Hindlimb muscle (tissue), 1 donor: ENCODE results near the gene SFT2D3. TPM values are rescaled to one million over a fixed set of nuclear protein-coding genes. Genes with fewer than 3 reads are reported as not detected.
A peak's percentile ranks its signal among the peaks of the same experiment; 100 is the strongest.

ENCODE experiments used
- DNase-seq: peaks from one replicate; pipeline ENCODE4 v3.0.0-alpha.2; 2013
- polyA plus RNA-seq: library from polyadenylated mRNA; unstranded; fragments of 120-200 nt; gene quantifications from one replicate; pipeline ENCODE4 v1.2.1, GENCODE V29; 2013; ENCODE audit not compliant: insufficient read length

SFT2D3 gene
- polyA plus RNA-seq, 1 donor: not detected

- no peak for DNase-seq
Measured at GRCh38 chr2:127683056-127683455, 18.2 kb upstream of the SFT2D3 start.

GRCh38 chr2:127683757-127684156 is 17.5 kb upstream of the SFT2D3 start:
- no peak for DNase-seq

- DNase-seq: no peak
Measured at GRCh38 chr2:127685410-127686080, 15.8 kb upstream of the SFT2D3 start.

GRCh38 chr2:127688405-127688804 is 12.9 kb upstream of the SFT2D3 start:
- DNase-seq: no peak

- DNase-seq: no peak
Measured at GRCh38 chr2:127690696-127691095, 10.6 kb upstream of the SFT2D3 start.

GRCh38 chr2:127694986-127695385 is 6.3 kb upstream of the SFT2D3 start:
- no peak for DNase-seq

- DNase-seq: no peak
Measured at GRCh38 chr2:127695491-127696472, 5.5 kb upstream of the SFT2D3 start.

- no peak for DNase-seq
Measured at GRCh38 chr2:127697482-127698180, 3.7 kb upstream of the SFT2D3 start.

GRCh38 chr2:127698553-127699355 is 2.5 kb upstream of the SFT2D3 start:
- DNase-seq: no peak

- no peak for DNase-seq
Measured at GRCh38 chr2:127700527-127701192, 637 bp upstream of the SFT2D3 start.

GRCh38 chr2:127701651-127702394 is 526 bp downstream of the SFT2D3 start:
- peak; percentile 78 for DNase-seq

GRCh38 chr2:127702395-127703009 is 1.2 kb downstream of the SFT2D3 start:
- DNase-seq: no peak

- no peak for DNase-seq
Measured at GRCh38 chr2:127703282-127703681, 2.0 kb downstream of the SFT2D3 start.

- DNase-seq: no peak
Measured at GRCh38 chr2:127704641-127705390, 3.5 kb downstream of the SFT2D3 start.

GRCh38 chr2:127705391-127706065 is 4.2 kb downstream of the SFT2D3 start:
- no peak for DNase-seq

- DNase-seq: no peak
Measured at GRCh38 chr2:127706215-127706990, 5.1 kb downstream of the SFT2D3 start.

GRCh38 chr2:127707890-127708648 is 6.8 kb downstream of the SFT2D3 start:
- no peak for DNase-seq
